A673 (cell line): Measurements from ENCODE around the gene MICAL2.

ENCODE experiments used
- CTCF ChIP-seq: fragments of 300-800, 200-600 bp; sonication (generic); conservative IDR thresholded peaks from 2 replicates; pipeline ENCODE4 v1.5.1; 2017; ENCODE audit warnings: low read depth, mild to moderate bottlenecking, antibody characterized with exemption, low read length, moderate library complexity, mixed read lengths
- EZH2 ChIP-seq: fragments of 200-600 bp; sonication (generic); IDR thresholded peaks from 2 replicates; pipeline ENCODE4 v1.6.1; 2017; ENCODE audit warnings: borderline replicate concordance, low read depth, mild to moderate bottlenecking, mixed read lengths, antibody characterized with exemption, low read length; ENCODE audit not compliant: poor library complexity, severe bottlenecking

GRCh38 chr11:12180257-12181205 lies 70.1 kb downstream of the MICAL2 start:
- TF ChIP-seq CTCF (no peak), EZH2 (no peak)
